ENCODE results near the gene PFKM. TPM values are rescaled to one million over a fixed set of nuclear protein-coding genes. Genes with fewer than 3 reads are reported as not detected.

PFKM gene
- total and polyA plus RNA-seq, 9 of the 15 experiments (the other 6 are each of a cell fraction or from before 2014, with no cell fraction given), result 16.5 to 39.9 (median 31.7) TPM

DNA sequence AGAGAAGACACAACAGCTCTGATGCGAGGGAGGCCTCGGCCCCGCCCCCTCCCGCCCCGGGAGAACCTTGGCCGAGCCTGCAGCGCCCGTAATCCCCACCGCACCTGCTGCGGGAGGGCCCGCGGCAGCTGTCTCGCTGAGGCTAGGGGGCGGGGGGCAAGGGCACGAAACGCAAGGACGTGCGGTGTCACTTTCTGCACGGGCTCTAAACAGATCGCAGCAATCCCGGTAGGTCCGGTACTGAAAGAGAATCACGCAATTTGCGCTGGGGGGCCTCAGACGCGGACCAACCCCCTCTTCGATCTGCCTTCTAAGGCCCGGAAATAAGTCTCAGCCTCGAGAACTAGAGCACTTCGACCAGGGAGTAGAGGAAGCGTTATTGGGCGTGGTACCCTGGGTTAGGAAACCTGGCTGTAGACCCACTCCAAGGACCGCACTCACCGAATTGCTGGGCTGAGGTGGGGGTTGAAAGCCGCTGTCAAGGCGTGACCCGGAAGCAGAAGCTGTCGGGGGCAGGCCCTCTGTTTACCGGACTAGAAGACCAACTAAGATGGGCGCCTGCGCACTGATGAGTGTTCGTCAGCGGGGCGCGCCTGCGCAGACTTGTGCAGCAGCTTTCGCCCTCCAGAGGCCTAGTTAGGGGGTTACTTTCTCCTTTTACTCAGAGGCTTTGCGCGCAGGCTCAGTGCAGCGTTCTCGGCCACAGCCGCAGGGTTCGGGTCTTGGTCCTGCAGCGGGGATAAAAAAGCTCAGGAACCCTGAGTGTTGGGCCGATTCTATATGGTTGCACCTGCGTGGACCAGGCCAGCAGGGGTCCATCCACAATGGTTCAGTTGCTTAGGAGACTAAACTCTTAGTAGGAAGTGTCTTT lies 38.1 kb downstream of the PFKM start, which contains the start of gene ASB8 (continued):
- TF ChIP-seq ATF7 (IDR thresholded peaks at IDR 0.05) (peak; percentile 79), SMAD3 (CRISPR knock-in tag; conservative IDR thresholded peaks at IDR 0.05) (no peak), RBM25 (IDR thresholded peaks at IDR 0.05; ENCODE audit: low read depth, low read length, severe bottlenecking) (no peak), KLF13 (tag; IDR thresholded peaks at IDR 0.05; ENCODE audit: borderline replicate concordance, low read depth) (no peak; the same call in 1 of the 2 replicates), ZKSCAN8 (CRISPR knock-in tag; IDR thresholded peaks at IDR 0.05) (no peak), RBM14 (IDR thresholded peaks at IDR 0.05; ENCODE audit: borderline replicate concordance, insufficient read depth, low read depth, low read length) (no peak), NFYB (IDR thresholded peaks at IDR 0.05; ENCODE audit: extremely low read depth, insufficient read length) (no peak), ZNF146 (CRISPR knock-in tag; IDR thresholded peaks at IDR 0.05; ENCODE audit: unreplicated experiment) (no peak), GTF2A2 (tag; IDR thresholded peaks at IDR 0.05) (no peak), ZFP36 (IDR thresholded peaks at IDR 0.05; ENCODE audit: low read depth, low read length, partially characterized antibody) (no peak), THAP12 (CRISPR knock-in tag; IDR thresholded peaks at IDR 0.05) (0 out of 2 replicates have a peak, but pooled peaks have one; percentile 21), POU5F1 (IDR thresholded peaks at IDR 0.05; ENCODE audit: borderline replicate concordance, low read depth, low read length, partially characterized antibody) (no peak), ATF1 (CRISPR knock-in tag; IDR thresholded peaks at IDR 0.05) (no peak), ATF1 (tag; IDR thresholded peaks at IDR 0.05) (peak; percentile 78), NFXL1 (CRISPR knock-in tag; IDR thresholded peaks at IDR 0.05) (no peak), GTF2B (IDR thresholded peaks at IDR 0.05; ENCODE audit: extremely low read depth, insufficient read length) (no peak), ZNF586 (CRISPR knock-in tag; conservative IDR thresholded peaks at IDR 0.05) (no peak), RBM15 (IDR thresholded peaks at IDR 0.05; ENCODE audit: insufficient read depth, low read length) (no peak), TBP (optimal IDR thresholded peaks at IDR 0.05; ENCODE audit: low read depth, low read length) (peak; percentile 77), ZNF197 (CRISPR knock-in tag; IDR thresholded peaks at IDR 0.05; ENCODE audit: low read depth) (peak; percentile 58; the same call in 1 of the 2 replicates), NFE2 (IDR thresholded peaks at IDR 0.05; ENCODE audit: low read depth) (no peak), FOSL1 (tag; conservative IDR thresholded peaks at IDR 0.05) (no peak), NUFIP1 (IDR thresholded peaks at IDR 0.05; ENCODE audit: partially characterized antibody) (no peak), BDP1 (IDR thresholded peaks at IDR 0.05; ENCODE audit: insufficient read depth, insufficient read length) (no peak), SNRNP70 (optimal IDR thresholded peaks at IDR 0.05; ENCODE audit: low read depth, low read length) (no peak), ZNF124 (CRISPR knock-in tag; IDR thresholded peaks at IDR 0.05) (no peak)
- TF ChIP-seq, protein P1, sequence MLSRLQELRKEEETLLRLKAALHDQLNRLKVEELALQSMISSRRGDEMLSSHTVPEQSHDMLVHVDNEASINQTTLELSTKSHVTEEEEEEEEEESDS (CRISPR knock-in tag; IDR thresholded peaks at IDR 0.05), result no peak
